Mesendoderm (in vitro differentiated cells): ENCODE results near the gene VPS26C.
"Not testable (repeated sequence)": the region's sequence is repeated elsewhere in the genome, so short reads cannot be mapped to it uniquely, and the experiment has no call there.

Source experiments
- DNase-seq: peaks from one replicate; pipeline ENCODE4 v3.0.0; 2013
- H2AK5ac ChIP-seq: 2 replicates; pipeline ENCODE4 v1.6.1; 2013; ENCODE audit warnings: low read length, inconsistent platforms
- H2BK120ac ChIP-seq: 2 replicates; pipeline ENCODE4 v1.6.1; 2013; ENCODE audit warnings: low read depth, mild to moderate bottlenecking, low read length, moderate library complexity, mixed read lengths
- H2BK15ac ChIP-seq: replicated peaks from 2 replicates; pipeline ENCODE4 v1.6.1; 2013; ENCODE audit warnings: low read depth, mild to moderate bottlenecking, moderate library complexity
- H2BK5ac ChIP-seq: 2 replicates; pipeline ENCODE4 v1.6.1; 2013; ENCODE audit warnings: low read length, inconsistent platforms
- H3K18ac ChIP-seq: 2 replicates; pipeline ENCODE4 v1.6.1; 2013; ENCODE audit warnings: mild to moderate bottlenecking, low read length, mixed read lengths
- H3K23ac ChIP-seq: one replicate; pipeline ENCODE4 v1.6.1; 2013; ENCODE audit warnings: low read length
- H3K27ac ChIP-seq: 2 replicates; pipeline ENCODE4 v1.5.1; 2013; ENCODE audit warnings: low read depth, mild to moderate bottlenecking, inconsistent platforms, low read length, moderate library complexity
- H3K27me3 ChIP-seq: 2 replicates; pipeline ENCODE4 v1.6.1; 2013; ENCODE audit warnings: low read length, control low read depth, mild to moderate bottlenecking, inconsistent platforms; ENCODE audit not compliant: insufficient read depth, poor library complexity
- H3K36me3 ChIP-seq: 2 replicates; pipeline ENCODE4 v1.6.1; 2013; ENCODE audit warnings: low read length, inconsistent platforms; ENCODE audit not compliant: control insufficient read depth, insufficient read depth
- H3K4ac ChIP-seq: one replicate; pipeline ENCODE4 v1.6.1; 2013; ENCODE audit warnings: low read depth, mild to moderate bottlenecking, low read length, moderate library complexity
- H3K4me1 ChIP-seq: 2 replicates; pipeline ENCODE4 v1.6.1; 2013; ENCODE audit warnings: low read depth, low read length, inconsistent platforms; ENCODE audit not compliant: control insufficient read depth
- H3K4me2 ChIP-seq: 2 replicates; pipeline ENCODE4 v1.6.1; 2013; ENCODE audit warnings: low read length
- H3K4me3 ChIP-seq: 2 replicates; pipeline ENCODE4 v1.5.1; 2013; ENCODE audit warnings: mild to moderate bottlenecking, low read length
- H3K56ac ChIP-seq: one replicate; pipeline ENCODE4 v1.6.1; 2013; ENCODE audit warnings: low read length
- H3K79me1 ChIP-seq: 2 replicates; pipeline ENCODE4 v1.6.1; 2013; ENCODE audit warnings: low read length, inconsistent platforms
- H3K79me2 ChIP-seq: 2 replicates; pipeline ENCODE4 v1.6.1; 2013; ENCODE audit warnings: mild to moderate bottlenecking, low read length; ENCODE audit not compliant: control insufficient read depth, insufficient read depth
- H3K9ac ChIP-seq: 2 replicates; pipeline ENCODE4 v1.6.1; 2013; ENCODE audit warnings: low read length, inconsistent platforms
- H4K5ac ChIP-seq: one replicate; pipeline ENCODE4 v1.6.1; 2013; ENCODE audit warnings: low read length
- H4K8ac ChIP-seq: one replicate; pipeline ENCODE4 v1.6.1; 2013; ENCODE audit warnings: low read depth, mild to moderate bottlenecking, control low read depth, low read length, moderate library complexity
- WGBS: extraction: QIAGEN DNeasy Blood & Tissue Kit; methylation state at CpG from one replicate; pipeline ENCODE4 v1.1.7; 2013; ENCODE audit warnings: low lambda C conversion rate, missing lambda C conversion rate; ENCODE audit not compliant: insufficient coverage; ENCODE audit errors: extremely low coverage; 5-methylcytosine and 5-hydroxymethylcytosine counted together

Gene VPS26C

DNA sequence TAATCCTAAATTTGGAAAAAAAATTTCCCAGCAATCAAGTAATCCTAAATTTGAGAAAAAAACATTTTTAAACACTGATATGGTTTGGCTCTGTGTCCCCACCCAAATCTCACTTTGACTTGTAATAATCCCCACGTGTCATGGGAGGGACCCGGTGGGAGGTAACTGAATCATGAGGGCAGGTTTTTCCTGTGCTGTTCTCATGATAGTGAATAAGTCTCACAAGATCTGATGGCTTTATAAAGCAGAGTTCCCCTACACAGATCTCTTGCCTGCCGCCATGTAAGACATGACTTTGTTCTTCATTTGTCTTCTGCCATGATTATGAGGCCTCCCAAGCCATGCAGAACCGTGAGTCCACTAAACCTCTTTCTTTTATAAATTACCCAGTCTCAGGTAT lies 12.1 kb upstream of the VPS26C start:
- not testable (repeated sequence) for H2BK15ac ChIP-seq, H3K23ac ChIP-seq, DNase-seq

DNA sequence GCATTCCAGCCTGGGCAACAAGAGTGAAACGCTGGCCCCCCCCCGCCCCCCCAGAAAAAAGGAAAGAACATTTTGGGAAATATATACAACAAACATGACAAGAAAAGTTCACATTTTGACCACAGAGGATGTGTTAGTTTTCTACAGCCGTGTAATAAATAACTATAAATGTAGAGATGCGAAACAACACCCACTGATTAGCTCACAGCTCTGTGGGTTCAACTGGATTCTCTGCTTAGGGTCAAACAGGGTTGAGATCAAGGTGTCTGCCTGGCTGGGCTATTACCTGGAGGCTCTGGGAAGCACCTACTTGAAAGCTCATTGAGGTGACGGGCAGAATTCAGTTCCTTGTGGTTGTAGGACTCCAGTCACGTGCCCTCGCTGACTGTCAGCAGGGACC lies 11.1 kb upstream of the VPS26C start:
- H3K27ac ChIP-seq: no peak overlapping the region
- no peak overlapping the region for H3K4ac ChIP-seq
- no peak overlapping the region for H2BK5ac ChIP-seq
- no peak overlapping the region for H3K18ac ChIP-seq
- no CpG with 5 or more reads among the region's 7 CpGs for WGBS
- H3K4me2 ChIP-seq: no peak overlapping the region
- H3K56ac ChIP-seq: no peak overlapping the region
- H3K79me1 ChIP-seq: no peaks in the 10 kb centered on the region
- H3K27me3 ChIP-seq: no peaks in the 10 kb centered on the region
- H4K8ac ChIP-seq: no peak overlapping the region
- H2BK15ac ChIP-seq: no peak overlapping the region
- H3K36me3 ChIP-seq: no peaks in the 10 kb centered on the region
- no peak overlapping the region for H3K23ac ChIP-seq
- no peaks in the 10 kb centered on the region for H3K4me1 ChIP-seq
- no peak for DNase-seq
- no peaks in the 10 kb centered on the region for H3K79me2 ChIP-seq
- H4K5ac ChIP-seq: no peak overlapping the region
- H3K9ac ChIP-seq: no peak overlapping the region
- no peak overlapping the region for H3K4me3 ChIP-seq
- H2AK5ac ChIP-seq: no peak overlapping the region
- no peak overlapping the region for H2BK120ac ChIP-seq

More for the DNA sequence above, 12.1 kb upstream of the VPS26C start:
- H3K36me3 ChIP-seq, H3K18ac ChIP-seq, H3K9ac ChIP-seq, H3K27ac ChIP-seq, H2BK5ac ChIP-seq, H3K79me1 ChIP-seq, H3K4me1 ChIP-seq, H3K79me2 ChIP-seq, H3K4ac ChIP-seq, H2AK5ac ChIP-seq, H2BK120ac ChIP-seq, H3K56ac ChIP-seq, H3K4me2 ChIP-seq, H3K4me3 ChIP-seq, H3K27me3 ChIP-seq, H4K5ac ChIP-seq, H4K8ac ChIP-seq: not testable (repeated sequence)
- no CpG with 5 or more reads among the region's 4 CpGs for WGBS

DNA sequence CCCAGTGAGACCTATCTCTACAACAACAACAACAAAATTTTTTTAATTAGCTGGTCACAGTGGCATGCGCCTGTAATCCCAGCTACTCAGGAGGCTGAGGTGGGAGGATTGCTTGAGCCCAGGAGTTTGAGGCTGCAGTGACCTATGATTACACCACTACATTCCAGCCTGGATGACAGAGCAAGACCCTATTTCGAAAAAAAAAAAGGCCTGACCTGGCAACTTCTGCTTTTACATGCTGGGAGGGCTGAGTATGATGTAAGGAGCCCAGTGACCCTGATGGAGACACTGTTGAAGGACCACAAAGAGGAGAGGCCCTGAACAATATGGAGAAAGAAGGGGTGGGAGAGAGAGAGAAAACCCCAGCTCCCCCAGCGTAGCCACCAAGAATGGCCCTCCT lies 9.2 kb upstream of the VPS26C start:
- no peak overlapping the region for H2AK5ac ChIP-seq
- no peak overlapping the region for H4K8ac ChIP-seq
- no peak for DNase-seq
- no peak overlapping the region for H3K4ac ChIP-seq
- no peak overlapping the region for H3K4me3 ChIP-seq
- no peak overlapping the region for H3K18ac ChIP-seq
- H3K27me3 ChIP-seq: no peaks in the 10 kb centered on the region
- no peak overlapping the region for H3K4me2 ChIP-seq
- no peak overlapping the region for H2BK15ac ChIP-seq
- H2BK5ac ChIP-seq: no peak overlapping the region
- H3K36me3 ChIP-seq: no peaks in the 10 kb centered on the region
- H3K56ac ChIP-seq: no peak overlapping the region
- no peak overlapping the region for H3K27ac ChIP-seq
- no peak overlapping the region for H3K9ac ChIP-seq
- H4K5ac ChIP-seq: no peak overlapping the region
- no peaks in the 10 kb centered on the region for H3K4me1 ChIP-seq
- no peaks in the 10 kb centered on the region for H3K79me1 ChIP-seq
- no CpG with 5 or more reads among the region's 3 CpGs for WGBS
- H3K79me2 ChIP-seq: no peaks in the 10 kb centered on the region
- no peak overlapping the region for H2BK120ac ChIP-seq
- no peak overlapping the region for H3K23ac ChIP-seq

DNA sequence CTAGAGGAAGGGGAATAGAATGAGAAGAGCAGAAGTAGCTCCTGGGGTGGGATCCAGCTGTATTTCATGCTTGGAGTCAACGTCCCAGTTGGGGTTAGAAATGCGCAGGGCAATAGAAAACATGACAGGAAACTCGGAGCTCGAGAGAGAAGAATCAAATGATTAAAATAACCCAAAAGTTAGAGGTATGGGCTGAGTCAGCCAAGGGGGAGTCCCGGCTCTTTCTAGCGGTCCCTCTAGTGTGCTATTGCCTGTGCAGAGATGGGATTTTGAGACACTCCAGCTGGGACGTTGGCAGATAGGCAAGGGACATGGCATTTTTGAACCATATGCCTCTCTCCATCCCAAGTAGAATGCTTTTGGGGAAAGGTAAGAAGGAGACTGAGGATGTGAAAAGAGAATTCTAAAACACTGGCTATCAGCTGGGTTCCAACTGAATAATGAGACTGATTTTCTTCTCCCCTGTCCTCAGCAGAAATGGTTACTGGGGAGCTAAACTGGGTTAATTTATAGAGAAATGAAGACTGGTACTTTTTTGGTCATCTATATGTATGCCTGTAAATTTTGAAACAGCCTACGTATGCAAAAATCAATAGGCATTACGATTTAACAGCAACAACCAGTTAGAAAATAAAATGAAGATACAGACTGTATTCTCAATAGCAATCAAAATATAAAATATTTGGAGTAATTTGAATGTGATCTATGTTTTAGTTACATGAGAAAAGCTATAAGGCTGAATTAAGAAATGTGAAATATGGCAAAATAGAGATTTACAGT lies 7.0 kb upstream of the VPS26C start:
- no peak overlapping the region for H2BK5ac ChIP-seq
- H3K23ac ChIP-seq: no peak overlapping the region
- no peak overlapping the region for H2BK15ac ChIP-seq
- H3K79me1 ChIP-seq: no peaks in the 10 kb centered on the region
- no CpG with 5 or more reads among the region's 9 CpGs for WGBS
- no peak overlapping the region for H3K4me3 ChIP-seq
- no peak overlapping the region for H2AK5ac ChIP-seq
- H3K27me3 ChIP-seq: no peaks in the 10 kb centered on the region
- no peaks in the 10 kb centered on the region for H3K79me2 ChIP-seq
- H3K4me1 ChIP-seq: no peaks in the 10 kb centered on the region
- H4K5ac ChIP-seq: no peak overlapping the region
- H3K27ac ChIP-seq: no peak overlapping the region
- no peak overlapping the region for H3K9ac ChIP-seq
- no peak overlapping the region for H3K4ac ChIP-seq
- no peaks in the 10 kb centered on the region for H3K36me3 ChIP-seq
- no peak overlapping the region for H4K8ac ChIP-seq
- no peak overlapping the region for H2BK120ac ChIP-seq
- H3K56ac ChIP-seq: no peak overlapping the region
- DNase-seq: no peak
- H3K18ac ChIP-seq: no peak overlapping the region
- H3K4me2 ChIP-seq: no peak overlapping the region

DNA sequence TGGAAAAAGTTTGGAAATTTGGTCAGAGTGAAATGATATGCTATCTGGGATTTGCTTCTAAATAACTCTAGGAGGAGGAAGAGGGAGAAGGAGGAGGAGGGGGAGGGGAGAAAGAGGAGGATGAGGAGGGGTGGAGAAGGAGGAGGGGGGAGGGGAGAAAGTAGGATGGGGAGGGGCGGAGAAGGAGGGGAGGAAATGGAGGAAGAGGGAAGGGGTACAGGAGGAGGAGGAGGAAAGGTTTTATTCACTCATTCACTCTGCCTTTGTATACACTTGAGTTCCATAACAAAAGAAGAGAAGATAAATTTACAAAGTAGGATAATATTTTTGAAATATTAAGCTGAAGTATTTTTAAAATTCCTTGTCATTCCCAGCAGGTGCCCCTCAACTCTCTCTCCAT lies 6.3 kb upstream of the VPS26C start:
- Histone ChIP-seq H2BK15ac (no peak overlapping the region), H3K27ac (no peak overlapping the region), H3K56ac (no peak overlapping the region), H2BK120ac (no peak overlapping the region), H3K36me3 (no peaks in the 10 kb centered on the region), H4K5ac (no peak overlapping the region), H2AK5ac (no peak overlapping the region), H3K18ac (no peak overlapping the region), H4K8ac (no peak overlapping the region), H3K23ac (no peak overlapping the region), H3K4me1 (no peaks in the 10 kb centered on the region), H3K27me3 (no peaks in the 10 kb centered on the region), H3K79me2 (no peaks in the 10 kb centered on the region), H3K79me1 (no peaks in the 10 kb centered on the region), H3K9ac (no peak overlapping the region), H3K4ac (no peak overlapping the region), H3K4me3 (no peak overlapping the region), H3K4me2 (no peak overlapping the region), H2BK5ac (no peak overlapping the region)
- no CpG with 5 or more reads among the region's 1 CpG for WGBS
- no peak for DNase-seq

DNA sequence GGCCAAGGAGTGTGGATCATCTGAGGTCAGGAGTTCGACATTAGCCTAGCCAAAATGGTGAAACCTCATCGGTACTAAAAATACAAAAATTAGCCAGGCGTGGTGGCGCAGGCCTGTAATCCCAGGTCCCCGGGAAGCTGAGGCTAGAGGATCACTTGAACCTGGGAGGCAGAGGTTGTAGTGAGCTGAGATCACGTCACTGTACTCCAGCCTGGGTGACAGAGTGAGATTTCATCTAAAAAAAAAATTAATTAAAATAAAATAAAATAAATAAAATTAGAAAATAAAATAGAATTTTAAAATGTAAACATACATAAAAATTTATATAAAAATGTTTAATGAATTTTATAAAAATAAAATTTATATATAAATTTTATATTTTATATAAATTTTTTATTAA lies 5.8 kb upstream of the VPS26C start:
- no peak overlapping the region for H3K27ac ChIP-seq
- H3K56ac ChIP-seq: no peak overlapping the region
- no peak overlapping the region for H3K4ac ChIP-seq
- H2BK120ac ChIP-seq: no peak overlapping the region
- H3K18ac ChIP-seq: no peak overlapping the region
- DNase-seq: no peak
- no peak overlapping the region for H3K4me3 ChIP-seq
- H3K36me3 ChIP-seq: no peaks in the 10 kb centered on the region
- no peak overlapping the region for H2BK5ac ChIP-seq
- H3K79me2 ChIP-seq: no peaks in the 10 kb centered on the region
- H2BK15ac ChIP-seq: no peak overlapping the region
- H3K23ac ChIP-seq: no peak overlapping the region
- no peak overlapping the region for H2AK5ac ChIP-seq
- H3K27me3 ChIP-seq: no peaks in the 10 kb centered on the region
- no peaks in the 10 kb centered on the region for H3K4me1 ChIP-seq
- no peak overlapping the region for H3K4me2 ChIP-seq
- H3K79me1 ChIP-seq: no peaks in the 10 kb centered on the region
- no peak overlapping the region for H3K9ac ChIP-seq
- no peak overlapping the region for H4K5ac ChIP-seq
- no CpG with 5 or more reads among the region's 6 CpGs for WGBS
- peak overlapping the region; percentile 7 for H4K8ac ChIP-seq
